ENCODE data around the gene MATK. TPM values are rescaled to one million over a fixed set of nuclear protein-coding genes. Genes with fewer than 3 reads are reported as not detected.

Gene MATK
- 0.41 to 2.0 TPM (median 1.0 TPM) in 5 replicates for total RNA-seq (2022; extraction: Qiagen RNA extraction; ENCODE audit: low read depth)

GRCh38 chr19:3785938-3786824 is at the start of gene MATK:
TSS of gene MATK (minus strand) at chr19:3786381. CDS start at chr19:3785135, 1,246 bp downstream.

GRCh38 chr19:3771906-3772455 is 14.2 kb downstream of the MATK start, which contains the start of gene RAX2:
TSS of gene RAX2 (minus strand) at chr19:3772228. CDS start at chr19:3771742, 486 bp downstream.

GRCh38 chr19:3762501-3763459 is 23.4 kb downstream of the MATK start, which contains the start of gene MRPL54:
TSS of gene MRPL54 (plus strand) at chr19:3762682. CDS start at chr19:3762701, 19 bp downstream.

GRCh38 chr19:3761382-3762129 is 24.6 kb downstream of the MATK start, which contains the start of gene APBA3:
TSS of gene APBA3 (minus strand) at chr19:3761692. CDS start at chr19:3760264, 1,428 bp downstream.

Other genes with a start within 250 kb of the MATK start
- gene TEKTIP1, start 247.2 kb downstream of the MATK start, total RNA-seq (2022; extraction: Qiagen RNA extraction; ENCODE audit: low read depth), result not detected in 5 replicates
- gene MFSD12, start 228.8 kb downstream of the MATK start, total RNA-seq (2022; extraction: Qiagen RNA extraction; ENCODE audit: low read depth), result 90.3 to 170 TPM (median 159 TPM) in 5 replicates
- 38.2 to 67.9 TPM (median 66.7 TPM) in 5 replicates for gene HMG20B, start 213.4 kb downstream of the MATK start, total RNA-seq (2022; extraction: Qiagen RNA extraction; ENCODE audit: low read depth)
- 0.16 to 0.27 TPM (median 0.19 TPM) in 5 replicates for gene GIPC3, start 200.9 kb downstream of the MATK start, total RNA-seq (2022; extraction: Qiagen RNA extraction; ENCODE audit: low read depth)
- gene TBXA2R, start 179.5 kb downstream of the MATK start, total RNA-seq (2022; extraction: Qiagen RNA extraction; ENCODE audit: low read depth), result 0.74 to 1.3 TPM (median 0.90 TPM) in 5 replicates
- 10.0 to 23.1 TPM (median 19.1 TPM) in 5 replicates for gene CACTIN, start 159.6 kb downstream of the MATK start, total RNA-seq (2022; extraction: Qiagen RNA extraction; ENCODE audit: low read depth)
- 6.0 to 16.0 TPM (median 14.2 TPM) in 5 replicates for gene PIP5K1C, start 85.9 kb downstream of the MATK start, total RNA-seq (2022; extraction: Qiagen RNA extraction; ENCODE audit: low read depth)
- gene TJP3, start 78.0 kb downstream of the MATK start, total RNA-seq (2022; extraction: Qiagen RNA extraction; ENCODE audit: low read depth), result 0.22 to 1.1 TPM (median 0.81 TPM) in 5 replicates
- gene APBA3, start 24.7 kb downstream of the MATK start, total RNA-seq (2022; extraction: Qiagen RNA extraction; ENCODE audit: low read depth), result 5.0 to 13.9 TPM (median 12.6 TPM) in 5 replicates
- 52.6 to 80.6 TPM (median 66.7 TPM) in 5 replicates for gene MRPL54, start 23.7 kb downstream of the MATK start, total RNA-seq (2022; extraction: Qiagen RNA extraction; ENCODE audit: low read depth)
- gene RAX2, start 14.2 kb downstream of the MATK start, total RNA-seq (2022; extraction: Qiagen RNA extraction; ENCODE audit: low read depth), result not detected in 5 replicates
- gene ZFR2, start 82.7 kb upstream of the MATK start, total RNA-seq (2022; extraction: Qiagen RNA extraction; ENCODE audit: low read depth), result 0.13 to 0.30 TPM (median 0.24 TPM) in 3 of 5 replicates, not detected in the others
- gene ATCAY, start 94.3 kb upstream of the MATK start, total RNA-seq (2022; extraction: Qiagen RNA extraction; ENCODE audit: low read depth), result 0.04 to 0.22 TPM (median 0.12 TPM) in 4 of 5 replicates, not detected in the other
- not detected in 5 replicates for gene NMRK2, start 146.7 kb upstream of the MATK start, total RNA-seq (2022; extraction: Qiagen RNA extraction; ENCODE audit: low read depth)
- 36.8 to 52.9 TPM (median 47.1 TPM) in 5 replicates for gene DAPK3, start 184.7 kb upstream of the MATK start, total RNA-seq (2022; extraction: Qiagen RNA extraction; ENCODE audit: low read depth)
- 784 to 1,088 TPM (median 1,072 TPM) in 5 replicates for gene EEF2, start 199.1 kb upstream of the MATK start, total RNA-seq (2022; extraction: Qiagen RNA extraction; ENCODE audit: low read depth)
- gene PIAS4, start 221.4 kb upstream of the MATK start, total RNA-seq (2022; extraction: Qiagen RNA extraction; ENCODE audit: low read depth), result 13.4 to 17.1 TPM (median 14.3 TPM) in 5 replicates

Data from A549 treated with ZK216348 at 1 μM for 4 hours (cell line).